Measurements from ENCODE around the gene PIK3AP1.
A peak's percentile ranks its signal among the peaks of the same experiment; 100 is the strongest.

The PIK3AP1 gene

GRCh38 chr10:96696845-96697425, 23.4 kb downstream of the PIK3AP1 start:
- Mint-ChIP-seq H3K27me3 (no peaks in the 10 kb centered on the region), H3K4me3 (peak overlapping the region; percentile 72), H3K36me3 (peaks cover 15% of the 10 kb centered on the region), H3K9me3 (no peaks in the 10 kb centered on the region), H3K27ac (peak overlapping the region; percentile 86), H3K4me1 (peaks cover 56% of the 10 kb centered on the region)
- ATAC-seq (ENCODE audit: low read depth) (no peak), DNase-seq (ENCODE audit: low spot score in 2 of 2) (no peak)

DNA sequence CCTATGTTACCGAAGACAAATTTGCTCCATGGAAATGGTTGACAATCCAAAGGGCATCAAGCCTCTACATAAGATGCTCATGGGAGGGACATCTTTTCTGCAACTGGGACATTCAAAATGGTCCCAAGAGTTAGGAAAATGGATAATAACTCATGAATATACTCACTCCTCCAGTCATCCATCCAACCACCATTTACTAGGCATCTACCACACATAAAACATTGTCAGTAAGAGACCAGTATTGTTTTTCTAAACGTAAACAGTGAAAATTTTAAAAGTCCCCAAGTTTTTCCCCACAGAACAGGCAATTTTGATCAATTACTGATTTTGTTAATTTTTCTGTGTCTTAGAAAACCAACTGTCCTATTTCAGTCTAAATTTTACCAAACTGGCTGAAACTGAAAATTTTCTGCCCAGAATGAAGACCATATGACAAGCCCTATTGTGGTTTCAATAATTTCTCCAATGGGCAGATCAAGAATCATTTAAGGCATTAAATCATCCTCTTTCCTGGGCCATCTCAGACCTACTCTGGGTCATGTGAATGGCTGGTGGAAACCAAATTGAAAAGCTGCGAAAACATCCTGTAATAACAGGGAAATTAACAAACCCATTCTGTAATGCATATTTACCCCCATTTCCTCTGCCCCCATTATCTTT, 24.2 kb downstream of the PIK3AP1 start:
- Mint-ChIP-seq H3K4me1 (peaks cover 52% of the 10 kb centered on the region), H3K9me3 (no peaks in the 10 kb centered on the region), H3K4me3 (peak overlapping the region; percentile 62), H3K27me3 (no peaks in the 10 kb centered on the region), H3K27ac (peak overlapping the region; percentile 86), H3K36me3 (peaks cover 15% of the 10 kb centered on the region)
- ATAC-seq (ENCODE audit: low read depth) (no peak), DNase-seq (ENCODE audit: low spot score in 2 of 2) (no peak)

GRCh38 chr10:96695366-96695765, 24.9 kb downstream of the PIK3AP1 start:
- Mint-ChIP-seq H3K27ac (peak overlapping the region; percentile 86), H3K9me3 (no peaks in the 10 kb centered on the region), H3K4me3 (peak overlapping the region; percentile 62), H3K4me1 (peaks cover 53% of the 10 kb centered on the region), H3K36me3 (peaks cover 19% of the 10 kb centered on the region), H3K27me3 (no peaks in the 10 kb centered on the region)
- DNase-seq (ENCODE audit: low spot score in 2 of 2) (no peak), ATAC-seq (ENCODE audit: low read depth) (peak; percentile 42)

- Mint-ChIP-seq H3K27ac (peak overlapping the region; percentile 81), H3K9me3 (peaks cover 2% of the 10 kb centered on the region), H3K4me3 (peak overlapping the region; percentile 18), H3K36me3 (peaks cover 30% of the 10 kb centered on the region), H3K4me1 (peaks cover 64% of the 10 kb centered on the region), H3K27me3 (no peaks in the 10 kb centered on the region)
- DNase-seq (ENCODE audit: low spot score in 2 of 2) (no peak), ATAC-seq (ENCODE audit: low read depth) (no peak)
Observed at GRCh38 chr10:96693431-96693830, 26.9 kb downstream of the PIK3AP1 start.

DNA sequence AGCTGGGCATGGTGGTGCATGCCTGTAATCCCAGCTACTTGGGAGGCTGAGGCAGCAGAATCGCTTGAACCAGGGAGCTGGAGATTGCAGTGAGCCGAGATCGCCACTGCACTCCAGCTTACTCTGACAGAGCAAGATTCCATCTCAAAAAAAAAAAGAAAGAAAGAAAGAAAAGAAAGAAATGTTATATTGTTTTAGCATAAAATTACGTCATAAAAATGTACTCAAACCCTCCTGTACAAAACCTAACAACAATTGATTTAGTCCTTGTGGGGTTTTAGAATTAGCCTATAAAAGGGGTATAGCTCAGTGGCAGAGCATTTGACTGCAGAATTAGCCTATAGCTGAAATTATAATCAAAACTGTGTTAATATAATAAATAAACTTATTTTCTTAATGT, 27.9 kb downstream of the PIK3AP1 start:
- Mint-ChIP-seq H3K27ac (peak overlapping the region; percentile 81), H3K9me3 (peaks cover 2% of the 10 kb centered on the region), H3K4me3 (no peak overlapping the region), H3K4me1 (peaks cover 59% of the 10 kb centered on the region), H3K27me3 (no peaks in the 10 kb centered on the region), H3K36me3 (peaks cover 30% of the 10 kb centered on the region)
- DNase-seq (ENCODE audit: low spot score in 2 of 2), result no peak
- no peak for ATAC-seq (ENCODE audit: low read depth)

GRCh38 chr10:96691761-96692160, 28.6 kb downstream of the PIK3AP1 start:
- Mint-ChIP-seq H3K4me1 (peaks cover 56% of the 10 kb centered on the region), H3K27ac (no peak overlapping the region)

GRCh38 chr10:96690755-96691730, 29.3 kb downstream of the PIK3AP1 start:
- H3K27me3 Mint-ChIP-seq, result no peaks in the 10 kb centered on the region
- H3K4me1 Mint-ChIP-seq, result peaks cover 57% of the 10 kb centered on the region
- H3K9me3 Mint-ChIP-seq, result peaks cover 2% of the 10 kb centered on the region
- peak overlapping the region; percentile 43 for H3K4me3 Mint-ChIP-seq
- no peak for DNase-seq (ENCODE audit: low spot score in 2 of 2)
- H3K27ac Mint-ChIP-seq, result peak overlapping the region; percentile 82
- no peak for ATAC-seq (ENCODE audit: low read depth)
- peaks cover 25% of the 10 kb centered on the region for H3K36me3 Mint-ChIP-seq

More at GRCh38 chr10:96691761-96692160, 28.6 kb downstream of the PIK3AP1 start:
- peaks cover 2% of the 10 kb centered on the region for H3K9me3 Mint-ChIP-seq
- peaks cover 27% of the 10 kb centered on the region for H3K36me3 Mint-ChIP-seq
- H3K27me3 Mint-ChIP-seq, result no peaks in the 10 kb centered on the region
- DNase-seq (ENCODE audit: low spot score in 2 of 2), result no peak
- H3K4me3 Mint-ChIP-seq, result no peak overlapping the region
- no peak for ATAC-seq (ENCODE audit: low read depth)

DNA sequence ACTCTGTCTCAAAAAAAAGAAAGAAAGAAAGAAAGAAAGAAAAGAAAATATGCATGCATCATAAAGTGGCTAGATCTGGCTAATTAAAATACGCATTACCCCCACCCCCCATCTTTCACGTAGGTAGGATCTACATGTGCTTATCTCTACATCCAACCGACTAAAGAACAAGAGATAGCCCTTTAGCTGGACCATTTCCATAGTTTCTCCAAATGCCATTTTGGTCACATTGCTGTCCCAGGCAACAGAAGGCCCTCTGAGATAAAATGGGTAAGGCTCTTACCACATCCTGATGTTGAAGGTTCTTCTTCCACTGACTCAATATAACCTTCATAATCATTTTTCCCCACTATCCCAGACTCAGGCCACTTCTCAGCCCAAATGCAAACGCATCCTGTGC, 31.5 kb downstream of the PIK3AP1 start:
- Mint-ChIP-seq H3K4me3 (no peak overlapping the region), H3K36me3 (peaks cover 31% of the 10 kb centered on the region)

GRCh38 chr10:96687317-96688012, 32.8 kb downstream of the PIK3AP1 start:
- DNase-seq (ENCODE audit: low spot score in 2 of 2) (no peak), ATAC-seq (ENCODE audit: low read depth) (no peak)
- peaks cover 2% of the 10 kb centered on the region for H3K9me3 Mint-ChIP-seq
- peak overlapping the region; percentile 63 for H3K27ac Mint-ChIP-seq
- H3K36me3 Mint-ChIP-seq, result peaks cover 26% of the 10 kb centered on the region
- peaks cover 64% of the 10 kb centered on the region for H3K4me1 Mint-ChIP-seq
- H3K4me3 Mint-ChIP-seq, result peak overlapping the region; percentile 71
- no peaks in the 10 kb centered on the region for H3K27me3 Mint-ChIP-seq

More for the DNA sequence above, 31.5 kb downstream of the PIK3AP1 start:
- no peak overlapping the region for H3K27ac Mint-ChIP-seq
- ATAC-seq (ENCODE audit: low read depth), result no peak
- DNase-seq (ENCODE audit: low spot score in 2 of 2), result no peak
- peaks cover 65% of the 10 kb centered on the region for H3K4me1 Mint-ChIP-seq
- H3K27me3 Mint-ChIP-seq, result no peaks in the 10 kb centered on the region
- peaks cover 2% of the 10 kb centered on the region for H3K9me3 Mint-ChIP-seq

DNA sequence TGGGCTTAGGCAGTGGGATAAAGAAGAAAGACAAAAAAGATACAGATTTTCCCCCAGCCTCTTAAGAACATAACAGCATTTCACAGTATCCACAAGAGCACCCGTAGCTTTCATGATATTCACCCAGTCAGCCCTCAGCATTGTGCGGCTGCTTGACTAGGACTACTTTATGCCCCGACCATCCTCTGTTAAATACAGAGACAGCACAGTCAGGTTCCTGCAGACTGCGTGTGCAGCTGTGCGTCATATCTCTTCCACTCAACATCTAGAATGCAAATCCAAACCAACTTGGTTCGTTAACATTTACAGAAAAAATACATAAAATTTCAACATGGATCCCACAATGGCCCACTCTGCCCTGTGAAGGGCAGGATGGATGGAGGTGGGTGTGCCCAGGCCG, 33.8 kb downstream of the PIK3AP1 start:
- H3K4me1 Mint-ChIP-seq, result peaks cover 72% of the 10 kb centered on the region

DNA sequence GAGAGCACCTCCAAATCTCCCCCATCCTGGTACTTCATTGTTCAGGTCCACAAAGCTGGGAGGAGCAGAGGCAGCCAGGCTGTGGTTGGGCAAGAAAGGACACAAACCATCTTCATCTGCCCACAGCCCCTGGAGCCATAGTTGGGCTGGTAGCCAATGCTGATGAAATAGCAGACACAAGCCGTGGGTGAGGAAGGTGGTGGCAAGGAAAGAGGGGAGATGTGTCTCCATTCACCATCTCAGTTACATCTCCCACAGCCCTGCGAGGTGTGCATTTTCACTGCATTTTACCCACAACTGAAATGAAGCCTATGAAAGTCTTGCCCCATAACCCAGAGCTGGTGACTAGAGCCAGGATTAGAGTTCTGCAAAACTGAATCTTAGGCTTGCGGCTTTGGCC, 35.0 kb downstream of the PIK3AP1 start:
- Mint-ChIP-seq H3K4me3 (peak overlapping the region; percentile 6), H3K27ac (peak overlapping the region; percentile 25), H3K36me3 (peaks cover 33% of the 10 kb centered on the region), H3K27me3 (no peaks in the 10 kb centered on the region), H3K4me1 (peaks cover 73% of the 10 kb centered on the region), H3K9me3 (peaks cover 4% of the 10 kb centered on the region)
- DNase-seq (ENCODE audit: low spot score in 2 of 2), result no peak
- ATAC-seq (ENCODE audit: low read depth), result no peak

More for the DNA sequence above, 33.8 kb downstream of the PIK3AP1 start:
- Mint-ChIP-seq H3K27me3 (no peaks in the 10 kb centered on the region), H3K27ac (peak overlapping the region; percentile 83), H3K9me3 (peaks cover 2% of the 10 kb centered on the region), H3K4me3 (peak overlapping the region; percentile 43), H3K36me3 (peaks cover 27% of the 10 kb centered on the region)
- no peak for DNase-seq (ENCODE audit: low spot score in 2 of 2)
- peak; percentile 88 for ATAC-seq (ENCODE audit: low read depth)

DNA sequence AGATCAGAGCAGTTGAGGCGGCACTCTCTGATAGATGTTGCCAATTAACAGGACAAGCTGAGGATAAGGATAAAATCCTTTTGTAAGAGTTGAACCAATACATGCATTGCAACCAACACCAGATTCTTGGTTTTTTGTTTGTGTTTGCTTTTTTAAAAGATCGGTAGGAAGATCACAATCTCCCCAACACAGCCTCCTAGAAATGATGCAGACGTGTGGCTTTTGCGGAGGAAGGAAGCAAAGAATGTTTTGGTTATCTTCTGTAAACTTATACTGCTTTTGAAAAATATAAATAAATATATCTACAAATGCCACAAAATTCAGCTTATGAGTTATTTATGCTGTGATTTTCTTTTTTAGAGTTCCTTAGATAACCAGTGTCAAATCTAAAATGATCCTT, 35.5 kb downstream of the PIK3AP1 start:
- H3K27me3 Mint-ChIP-seq, result no peaks in the 10 kb centered on the region
- peak overlapping the region; percentile 25 for H3K27ac Mint-ChIP-seq
- H3K4me3 Mint-ChIP-seq, result peak overlapping the region; percentile 33
- no peak for ATAC-seq (ENCODE audit: low read depth)
- H3K9me3 Mint-ChIP-seq, result peaks cover 4% of the 10 kb centered on the region
- H3K36me3 Mint-ChIP-seq, result peaks cover 33% of the 10 kb centered on the region
- DNase-seq (ENCODE audit: low spot score in 2 of 2), result no peak
- peaks cover 72% of the 10 kb centered on the region for H3K4me1 Mint-ChIP-seq

DNA sequence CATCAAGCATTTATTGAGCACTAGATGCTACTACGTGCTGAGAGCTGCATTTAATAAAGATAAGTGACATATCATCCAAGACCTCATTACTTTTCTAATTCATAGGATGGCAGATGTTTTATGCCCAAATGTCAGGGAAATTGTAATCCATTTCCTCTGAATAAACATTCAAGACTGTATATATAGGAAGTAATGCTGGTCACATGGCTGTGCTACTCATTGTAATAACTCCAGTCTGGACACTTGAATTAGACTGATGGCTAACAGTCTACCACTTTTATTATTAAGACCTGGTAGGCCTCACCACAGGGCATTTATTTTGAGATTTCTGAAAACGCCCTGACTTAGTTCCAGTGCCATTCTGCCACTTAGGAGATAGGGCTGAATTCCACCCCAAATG, 36.6 kb downstream of the PIK3AP1 start:
- H3K4me1 Mint-ChIP-seq, result peaks cover 70% of the 10 kb centered on the region
- no peak overlapping the region for H3K4me3 Mint-ChIP-seq
- peak overlapping the region; percentile 79 for H3K27ac Mint-ChIP-seq
- peaks cover 32% of the 10 kb centered on the region for H3K36me3 Mint-ChIP-seq
- ATAC-seq (ENCODE audit: low read depth) (no peak), DNase-seq (ENCODE audit: low spot score in 2 of 2) (no peak)
- H3K27me3 Mint-ChIP-seq, result no peaks in the 10 kb centered on the region
- peaks cover 2% of the 10 kb centered on the region for H3K9me3 Mint-ChIP-seq
